Jurkat, Clone E6-1 (cell line): ENCODE data around the gene PRSS16.
"Not testable (repeated sequence)": the region's sequence is repeated elsewhere in the genome, so short reads cannot be mapped to it uniquely, and the experiment has no call there.

Experiments used
- DNase-seq: peaks from one replicate; pipeline ENCODE4 v3.0.0-alpha.2; 2011; ENCODE audit warnings: low read depth, low spot score
- H3K4me3 ChIP-seq: 2 replicates; pipeline ENCODE4 v1.5.1; 2011; ENCODE audit warnings: mild to moderate bottlenecking, low read length, control low read depth, moderate library complexity

The PRSS16 gene

DNA sequence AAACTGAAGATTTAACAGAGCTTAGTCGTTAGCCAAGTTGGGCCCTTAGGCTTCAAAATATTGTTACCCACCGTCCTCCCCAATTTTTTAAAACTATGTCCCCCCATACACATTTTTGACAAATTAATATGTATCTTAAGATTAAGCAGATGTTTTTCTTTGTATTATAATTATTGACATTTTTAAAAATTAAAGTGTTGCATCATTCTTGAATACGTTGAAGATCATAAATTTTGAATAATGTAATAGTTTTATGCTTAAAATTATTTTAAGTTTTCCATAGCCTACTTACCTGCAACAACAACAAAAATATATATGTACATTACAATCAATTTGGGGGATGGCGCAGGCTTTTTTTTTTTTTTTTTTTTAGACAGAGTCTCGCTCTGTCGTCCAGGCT, 8.2 kb upstream of the PRSS16 start:
- DNase-seq, result no peak
- no peak overlapping the region for H3K4me3 ChIP-seq

DNA sequence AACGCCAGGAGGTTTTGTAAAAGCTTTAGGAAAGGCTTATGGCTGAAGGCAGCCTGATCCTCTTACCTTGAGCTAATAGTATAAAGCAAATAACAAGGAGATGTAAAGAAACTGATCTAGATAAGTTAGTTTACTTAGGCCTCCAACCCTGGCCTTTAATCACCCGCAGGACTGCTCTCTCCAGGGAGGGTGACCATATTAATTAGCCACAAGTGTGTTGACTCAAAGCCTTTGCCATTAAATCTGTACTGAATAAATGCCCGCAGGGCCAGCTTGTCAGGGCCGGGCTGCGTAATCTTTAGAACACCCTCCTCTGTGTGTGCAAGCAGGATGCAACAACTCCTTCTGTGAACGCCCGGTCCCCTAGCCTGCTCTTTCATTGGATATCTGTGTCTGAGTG, 6.1 kb upstream of the PRSS16 start:
- H3K4me3 ChIP-seq, result no peak overlapping the region
- no peak for DNase-seq

DNA sequence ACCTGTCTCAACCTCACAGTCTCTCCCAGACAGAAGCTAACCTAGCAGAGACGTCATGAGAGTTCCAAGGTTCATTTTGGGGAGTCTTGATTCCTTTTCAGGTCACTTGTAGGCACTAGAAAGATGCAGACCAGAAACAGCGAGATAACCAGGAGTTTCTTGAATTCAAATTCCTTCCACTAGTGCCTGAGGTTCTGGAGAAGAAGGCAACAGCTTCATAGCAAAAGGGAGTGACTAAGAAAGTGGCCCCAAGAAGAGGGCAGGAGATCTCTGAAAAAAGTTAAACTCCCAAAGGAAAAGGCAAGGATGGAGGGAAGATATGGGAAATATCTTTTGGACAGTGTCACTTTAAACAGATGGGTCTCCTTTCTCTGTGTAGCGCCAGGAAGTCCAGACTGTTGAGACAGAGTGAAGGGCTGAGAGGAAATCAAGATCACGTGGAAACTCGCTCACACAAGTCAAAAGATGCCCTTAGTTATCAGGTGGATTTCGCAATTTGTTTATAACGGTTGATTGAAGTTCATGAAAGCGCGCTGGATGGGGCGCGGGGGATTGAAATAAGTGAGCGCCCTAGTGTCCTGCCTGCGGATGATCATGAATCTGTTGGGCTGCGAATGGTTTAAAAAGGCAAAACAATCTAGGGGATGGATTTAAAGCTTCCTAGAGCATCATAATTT, 4.8 kb upstream of the PRSS16 start:
- no peak for DNase-seq
- H3K4me3 ChIP-seq, result no peak overlapping the region

DNA sequence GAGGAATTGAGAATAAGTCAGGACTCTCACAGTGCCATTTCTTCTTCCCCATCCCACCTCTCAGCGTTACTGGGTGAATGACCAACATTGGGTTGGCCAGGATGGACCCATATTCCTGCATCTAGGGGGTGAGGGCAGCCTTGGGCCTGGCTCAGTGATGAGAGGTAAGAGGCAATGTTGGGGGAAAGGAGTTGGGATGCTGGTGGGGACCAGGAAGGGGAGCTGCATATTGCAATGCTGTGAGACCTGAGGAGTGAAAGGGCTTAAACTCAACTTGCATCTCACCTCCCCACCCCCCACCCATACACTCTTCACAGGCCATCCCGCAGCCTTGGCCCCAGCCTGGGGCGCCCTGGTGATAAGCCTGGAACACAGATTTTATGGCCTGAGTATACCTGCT, 1.3 kb downstream of the PRSS16 start:
- no peak overlapping the region for H3K4me3 ChIP-seq
- no peak for DNase-seq

DNA sequence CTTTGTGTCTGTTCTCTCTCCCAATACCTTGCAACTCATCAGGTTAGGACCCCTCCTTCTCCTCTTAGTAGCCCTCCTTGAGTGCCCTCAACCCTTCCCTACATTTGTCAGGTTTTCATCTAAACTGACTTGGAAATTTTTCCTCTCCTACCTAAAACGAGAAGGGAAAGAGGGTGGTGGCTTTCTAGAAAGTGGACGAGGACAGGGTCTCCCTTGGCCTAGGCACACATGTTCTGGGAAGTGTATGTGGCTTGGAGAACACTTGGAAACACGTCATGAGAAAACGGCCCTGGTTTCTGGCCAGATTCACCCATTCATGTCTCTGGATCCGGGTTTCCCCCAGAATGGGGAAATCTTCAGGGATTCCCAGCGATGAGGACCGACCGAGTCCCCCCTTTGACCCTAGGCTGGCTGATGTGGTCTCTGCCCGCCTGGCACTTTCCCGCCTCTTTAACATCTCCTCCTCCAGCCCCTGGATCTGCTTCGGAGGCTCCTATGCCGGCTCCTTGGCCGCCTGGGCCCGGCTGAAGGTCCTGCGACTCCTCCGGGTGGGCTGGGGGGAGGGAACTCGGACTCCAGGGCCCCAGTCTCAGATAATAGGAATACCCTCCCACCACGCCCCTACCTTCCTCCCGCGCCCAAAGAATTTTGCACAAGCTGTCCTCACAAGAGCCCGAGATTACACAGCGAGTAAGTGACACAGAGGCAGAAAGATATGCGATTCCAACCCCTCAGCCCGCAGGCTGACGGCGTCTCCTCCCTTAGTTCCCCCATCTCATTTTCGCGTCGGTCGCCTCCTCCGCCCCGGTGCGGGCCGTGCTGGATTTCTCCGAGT, 3.0 kb downstream of the PRSS16 start:
- H3K4me3 ChIP-seq, result peak overlapping the region; percentile 59
- no peak for DNase-seq

DNA sequence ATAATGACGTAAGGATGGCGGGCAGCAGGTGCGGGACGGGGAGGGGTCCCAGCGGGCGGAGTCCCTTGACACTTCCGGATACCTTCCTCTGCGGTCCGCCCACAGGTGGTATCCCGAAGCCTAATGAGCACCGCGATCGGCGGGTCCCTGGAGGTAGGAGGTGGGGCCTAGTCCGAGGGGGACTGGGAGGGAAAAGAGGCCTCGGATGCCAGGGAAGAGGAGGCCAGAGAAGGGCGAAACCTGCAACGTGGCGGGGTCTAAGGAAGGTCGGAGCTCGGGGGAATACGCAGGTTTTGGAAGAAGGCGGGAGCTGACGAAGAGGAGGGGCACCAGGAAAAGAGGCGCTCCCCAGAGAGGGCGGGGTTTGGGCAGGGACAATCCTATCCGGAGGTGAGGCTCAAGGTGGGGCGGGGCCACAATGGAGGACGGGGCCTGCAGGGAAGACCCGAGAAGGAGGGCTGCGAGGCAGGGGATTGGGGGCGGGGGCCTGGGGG, 3.7 kb downstream of the PRSS16 start:
- DNase-seq, result peak; percentile 69
- H3K4me3 ChIP-seq, result peak overlapping the region; percentile 59

DNA sequence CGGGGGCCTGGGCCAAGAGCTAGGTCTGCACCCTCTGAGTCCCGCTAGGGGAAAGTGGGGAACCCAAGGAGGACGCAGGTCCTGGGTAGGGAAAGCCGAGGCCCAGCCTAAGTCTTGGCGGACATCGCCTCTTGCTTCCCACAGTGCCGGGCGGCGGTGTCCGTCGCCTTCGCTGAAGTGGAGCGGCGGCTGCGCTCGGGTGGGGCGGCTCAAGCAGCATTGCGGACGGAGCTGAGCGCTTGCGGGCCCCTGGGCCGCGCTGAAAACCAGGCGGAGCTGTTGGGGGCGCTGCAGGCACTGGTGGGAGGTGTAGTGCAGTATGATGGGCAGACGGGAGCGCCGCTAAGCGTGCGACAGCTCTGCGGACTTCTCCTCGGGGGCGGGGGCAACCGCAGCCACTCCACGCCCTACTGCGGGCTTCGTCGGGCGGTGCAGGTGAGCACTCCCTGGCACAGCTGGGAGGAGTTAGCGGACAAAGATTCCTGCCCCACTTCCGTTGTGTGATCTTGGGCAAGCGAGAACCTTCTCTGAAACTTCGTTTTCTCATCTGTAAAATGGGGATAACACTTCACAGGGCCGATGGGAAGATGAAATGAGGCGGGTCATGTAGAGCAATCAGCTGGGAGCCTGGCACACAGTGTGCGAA, 4.2 kb downstream of the PRSS16 start:
- peak overlapping the region; percentile 59 for H3K4me3 ChIP-seq
- peak; percentile 78 for DNase-seq

DNA sequence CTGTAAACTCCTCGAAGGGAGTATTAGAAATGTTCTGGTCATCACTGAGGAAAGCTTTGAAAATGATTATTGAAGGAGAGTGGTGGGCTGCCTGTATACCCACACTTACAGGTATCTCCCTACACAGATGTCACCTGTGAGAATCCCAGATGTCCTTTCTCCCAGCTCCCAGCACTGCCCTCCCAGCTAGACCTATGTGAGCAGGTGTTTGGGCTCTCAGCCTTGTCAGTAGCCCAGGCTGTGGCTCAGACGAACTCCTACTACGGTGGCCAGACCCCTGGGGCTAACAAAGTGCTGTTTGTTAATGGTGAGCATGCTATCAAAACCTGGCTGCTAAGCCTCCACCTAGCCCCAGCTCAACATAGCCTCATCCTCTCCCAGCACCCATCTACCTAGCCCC, 7.1 kb downstream of the PRSS16 start:
- no peak for DNase-seq
- H3K4me3 ChIP-seq, result no peak overlapping the region

DNA sequence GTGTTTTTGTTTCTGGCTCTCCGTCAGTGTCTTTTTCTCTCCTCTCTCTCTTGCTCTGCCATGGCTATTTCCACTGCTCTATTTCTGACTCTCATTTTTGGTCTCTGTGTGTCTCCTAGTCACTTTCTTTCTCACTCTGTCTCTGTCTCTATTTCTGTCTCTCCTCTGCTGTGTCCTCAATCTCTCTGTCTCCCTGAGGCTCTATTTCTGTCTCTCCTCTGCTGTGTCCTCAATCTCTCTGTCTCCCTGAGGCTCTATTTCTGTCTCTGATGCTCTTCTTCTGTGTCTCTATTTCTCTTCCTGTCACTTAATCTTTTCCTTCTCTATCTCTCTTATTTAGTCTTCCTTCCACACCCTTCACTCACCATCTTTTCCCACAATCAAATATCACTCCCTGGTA, 8.4 kb downstream of the PRSS16 start:
- DNase-seq, result no peak
- no peak overlapping the region for H3K4me3 ChIP-seq

DNA sequence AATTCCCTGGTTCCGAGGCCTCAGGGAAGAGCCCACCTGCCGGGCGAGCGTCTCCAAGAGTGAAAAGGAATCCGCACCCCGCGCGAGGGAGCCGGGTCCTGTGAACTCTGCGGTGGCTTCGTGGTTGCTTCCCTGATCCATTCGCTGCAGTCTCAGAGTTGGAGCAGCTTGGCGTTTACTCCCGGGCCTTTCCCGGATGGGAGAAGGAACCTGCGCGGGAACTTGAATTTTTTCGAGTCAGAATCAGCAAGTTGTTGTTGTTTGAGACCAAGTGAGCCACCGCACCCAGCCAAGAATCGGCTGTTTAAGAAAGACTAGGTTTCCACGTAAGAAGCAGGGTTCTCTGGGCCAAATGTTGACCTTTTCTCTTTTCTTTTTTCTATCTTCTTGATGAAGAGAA, 12.9 kb downstream of the PRSS16 start:
- no peak overlapping the region for H3K4me3 ChIP-seq
- DNase-seq, result no peak

DNA sequence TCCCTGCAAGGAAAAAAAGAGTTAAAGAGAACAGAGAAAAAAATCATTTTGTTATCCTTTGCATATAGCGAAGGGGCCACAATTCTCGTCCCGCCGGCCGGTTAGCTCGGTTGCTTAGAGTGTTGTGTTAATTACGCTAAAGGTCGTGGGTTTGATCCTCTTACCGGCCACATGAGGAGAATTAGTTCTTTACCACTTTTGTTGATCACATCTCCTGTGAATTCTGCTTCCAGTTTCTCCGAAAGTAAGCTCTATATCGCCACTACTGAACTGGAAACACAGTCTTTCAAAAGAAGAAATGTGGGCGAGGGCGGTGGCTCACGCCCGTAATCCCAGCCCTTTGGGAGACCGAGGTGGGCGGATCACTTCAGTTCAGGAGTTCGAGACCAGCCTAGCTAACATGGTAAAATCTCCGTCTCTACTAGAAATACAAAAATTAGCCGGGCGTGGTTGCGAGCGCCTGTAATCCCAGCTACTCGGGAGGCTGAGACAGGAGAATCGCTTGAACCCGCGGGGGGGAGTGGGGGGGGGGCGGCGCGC, 13.4 kb downstream of the PRSS16 start:
- H3K4me3 ChIP-seq, result no peak overlapping the region
- DNase-seq, result no peak

DNA sequence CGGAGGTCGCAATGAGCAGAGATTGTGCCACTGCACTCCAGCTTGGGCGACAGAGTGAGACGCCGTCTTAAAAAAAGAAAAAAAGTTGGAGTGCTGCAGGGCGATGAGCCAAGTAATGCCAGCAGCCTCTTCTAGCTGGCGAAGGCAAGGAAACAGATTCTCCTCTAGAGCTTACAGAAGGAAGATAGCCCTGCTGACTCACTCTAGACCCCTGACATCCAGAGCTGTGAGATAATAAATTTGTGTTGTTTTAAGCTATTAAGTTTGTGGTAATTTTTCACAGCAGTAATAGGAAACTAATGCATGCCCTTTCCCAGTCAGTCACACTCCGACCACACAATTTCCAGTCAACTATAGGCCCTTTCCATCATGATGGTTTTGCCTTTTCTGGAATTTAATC, 16.4 kb downstream of the PRSS16 start:
- H3K4me3 ChIP-seq, result no peak overlapping the region
- DNase-seq, result no peak

DNA sequence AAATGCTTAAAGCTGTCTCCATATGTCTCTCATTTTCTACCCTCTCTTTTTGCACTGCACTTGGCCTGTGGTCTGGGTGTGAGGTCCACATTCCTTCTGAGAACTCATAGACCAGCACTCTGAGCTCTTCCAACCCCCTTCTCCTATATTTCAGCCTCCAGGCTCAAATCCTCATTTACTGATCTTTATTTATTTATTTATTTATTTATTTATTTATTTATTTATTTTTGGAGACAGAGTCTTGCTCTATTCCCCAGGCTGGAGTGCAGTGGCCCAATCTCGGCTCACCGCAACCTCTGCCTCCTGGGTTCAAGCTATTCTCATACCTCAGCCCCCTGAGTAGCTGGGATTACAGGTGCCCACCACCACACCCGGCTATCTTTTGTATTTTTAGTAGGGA, 19.5 kb downstream of the PRSS16 start:
- DNase-seq, H3K4me3 ChIP-seq: not testable (repeated sequence)

DNA sequence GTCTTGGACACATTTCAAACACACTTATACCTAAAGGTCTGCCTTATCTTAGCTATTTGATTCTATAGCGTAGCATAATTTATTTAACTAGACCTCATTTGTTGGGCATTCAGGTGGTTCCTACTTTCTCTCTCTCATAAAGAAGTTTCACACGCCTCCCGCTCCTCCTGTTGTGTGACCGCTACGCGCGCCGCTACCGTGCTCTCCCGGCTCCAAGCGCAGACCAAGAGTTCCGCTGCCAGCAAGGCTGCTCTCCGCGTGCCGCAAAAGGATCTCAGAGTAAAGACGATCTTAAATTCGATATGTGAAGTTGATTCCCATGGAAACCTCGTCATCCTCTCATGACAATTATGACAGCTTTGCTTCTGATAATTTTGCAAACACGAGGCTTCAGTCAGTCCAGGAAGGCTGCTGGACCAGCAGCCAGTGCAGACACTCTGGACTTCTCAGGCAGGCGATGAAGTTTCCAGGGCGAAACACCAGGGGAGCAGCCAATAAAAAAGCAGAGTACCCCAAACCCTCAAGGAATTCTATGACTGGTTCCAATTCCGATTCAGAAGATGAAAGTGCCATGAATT, 20.4 kb downstream of the PRSS16 start:
- H3K4me3 ChIP-seq, result no peak overlapping the region
- DNase-seq, result no peak

DNA sequence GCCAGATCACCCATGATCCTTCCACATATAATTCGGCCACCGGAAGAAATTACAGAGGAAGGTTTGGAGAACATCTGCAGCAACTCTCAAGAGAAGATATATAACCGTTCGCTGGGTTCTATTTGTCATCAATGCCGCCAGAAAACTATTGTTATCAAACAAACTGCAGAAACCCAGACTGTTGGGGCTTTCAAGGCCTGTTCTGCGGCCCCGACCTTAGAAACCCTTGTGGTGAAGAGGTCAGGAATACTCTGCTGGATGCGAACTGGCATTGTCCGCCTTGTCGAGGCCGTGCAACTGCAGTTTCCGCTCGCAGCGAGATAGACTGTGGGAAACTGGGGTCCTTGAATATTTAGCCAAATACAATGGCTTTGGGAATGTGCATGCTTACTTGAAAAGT, 21.3 kb downstream of the PRSS16 start:
- DNase-seq, result no peak
- H3K4me3 ChIP-seq, result no peak overlapping the region

DNA sequence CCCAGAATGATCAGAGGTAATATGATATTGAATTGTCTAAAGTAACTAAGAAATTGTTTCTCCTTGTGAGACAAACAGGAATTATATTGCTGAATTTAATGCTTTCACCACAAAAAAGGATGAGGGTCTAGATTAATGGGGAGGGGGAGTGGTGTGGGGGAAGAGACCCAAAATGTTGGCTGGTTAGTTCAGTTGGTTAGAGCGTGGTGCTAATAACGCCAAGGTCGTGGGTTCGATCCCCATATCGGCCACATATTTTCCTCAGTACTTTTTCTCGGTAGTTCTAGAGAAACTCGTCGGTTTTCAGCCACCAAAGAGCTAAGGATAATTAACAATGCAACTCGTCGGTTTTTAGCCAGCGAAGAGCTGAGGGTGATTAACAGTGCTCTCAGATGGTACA, 26.3 kb downstream of the PRSS16 start:
- no peak for DNase-seq
- no peak overlapping the region for H3K4me3 ChIP-seq

DNA sequence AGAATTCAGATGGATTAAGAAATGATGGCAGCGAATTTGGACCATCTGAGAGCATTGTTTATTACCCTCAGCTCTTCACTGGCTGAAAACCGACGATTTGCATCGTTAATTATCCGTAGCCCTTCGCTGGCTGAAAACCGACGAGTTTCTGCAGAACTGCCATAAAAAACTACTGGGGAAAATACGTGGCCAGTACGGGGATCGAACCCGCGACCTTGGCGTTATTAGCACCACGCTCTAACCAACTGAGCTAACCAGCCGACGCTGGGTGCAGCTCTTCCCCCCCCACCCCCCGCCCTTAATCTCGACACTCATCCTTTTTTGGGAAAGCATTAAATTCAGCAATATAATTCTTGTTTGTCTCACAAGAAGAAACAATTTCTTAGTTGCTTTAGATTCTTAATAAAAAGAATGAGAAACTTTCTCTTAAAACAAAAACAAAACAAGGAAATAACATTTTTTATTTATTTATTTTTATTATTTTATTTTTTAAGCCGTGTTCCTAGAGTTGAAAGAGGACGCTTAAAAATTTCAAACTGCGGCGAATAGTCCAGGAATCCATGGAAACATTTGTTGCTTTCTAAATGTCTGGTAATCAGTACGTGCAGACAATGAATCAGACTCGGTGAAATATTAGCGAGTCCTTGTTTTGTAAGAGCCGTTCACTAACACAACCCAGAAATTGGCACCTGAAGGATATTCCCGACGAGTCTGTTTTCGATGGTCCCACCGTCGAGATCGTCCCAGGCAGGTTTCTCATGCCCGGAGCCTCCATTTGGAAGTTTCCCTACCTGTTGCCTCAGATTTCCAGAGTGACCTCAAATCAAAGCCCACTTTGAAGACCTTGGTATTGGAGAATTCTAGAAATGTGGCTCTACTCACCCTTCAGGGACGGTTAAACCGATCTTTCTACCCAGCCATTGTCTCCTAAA, 27.8 kb downstream of the PRSS16 start:
- H3K4me3 ChIP-seq, result no peak overlapping the region
- DNase-seq, result no peak

DNA sequence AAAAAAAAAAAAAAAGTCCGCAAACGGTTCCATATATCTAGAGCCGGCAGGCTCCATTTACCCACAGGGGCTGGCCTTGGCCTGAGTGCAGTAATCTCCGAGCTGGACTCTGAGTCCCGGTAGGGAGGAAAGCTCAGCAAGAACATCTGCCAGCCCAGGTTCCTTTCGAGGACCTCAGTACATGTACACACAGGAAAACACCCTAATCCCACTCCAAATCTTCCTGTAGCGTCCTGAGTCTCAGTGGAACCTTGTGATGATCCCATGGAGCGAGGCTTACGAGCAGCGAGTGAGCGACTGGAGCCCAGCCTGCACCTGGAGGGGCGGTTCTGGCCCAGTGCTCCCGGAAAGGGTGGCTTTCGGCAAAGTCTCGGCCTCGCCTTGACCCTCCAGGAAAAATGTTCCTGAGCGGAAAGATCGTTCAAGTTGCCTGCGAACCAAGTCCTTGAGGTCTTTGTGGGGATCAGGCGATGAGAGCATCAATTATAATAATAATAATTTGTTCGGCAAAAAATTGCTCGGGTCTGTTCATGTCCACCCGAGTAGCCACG, 32.1 kb downstream of the PRSS16 start:
- no peak for DNase-seq
- no peak overlapping the region for H3K4me3 ChIP-seq
